HepG2 (cell line): ENCODE results near the gene RUSF1. TPM values are rescaled to one million over a fixed set of nuclear protein-coding genes. Genes with fewer than 3 reads are reported as not detected.

ENCODE experiments used
- ATF1 ChIP-seq: IDR thresholded peaks from 2 replicates; pipeline ENCODE4 v1.6.1; 2016; ENCODE audit warnings: mild to moderate bottlenecking, control low read depth
- ISL2 ChIP-seq: sonication (generic); formaldehyde crosslinking; IDR thresholded peaks from 2 replicates; pipeline ENCODE4 v1.5.0; 2020; ENCODE audit warnings: missing genetic modification reagents
- KLF16 ChIP-seq, 2 experiments: sonication (generic) in 1 of 2; formaldehyde crosslinking in 1 of 2; IDR thresholded peaks; 2 replicates each; pipeline versions ENCODE4 v1.6.1 to v1.8.0; 2016 to 2023; ENCODE audit warnings: missing genetic modification reagents in 2 of 2, missing compliant biosample characterization in 1 of 2
- KMT2A ChIP-seq: sonication (generic); formaldehyde crosslinking; IDR thresholded peaks from 2 replicates; pipeline ENCODE4 v1.4.0; 2020; ENCODE audit warnings: missing genetic modification reagents
- PAWR ChIP-seq: sonication (generic); formaldehyde crosslinking; IDR thresholded peaks from 2 replicates; pipeline ENCODE4 v1.4.0; 2020; ENCODE audit warnings: missing genetic modification reagents, mild to moderate bottlenecking, borderline replicate concordance
- PCBP2 ChIP-seq: fragments of 200-400 bp; formaldehyde crosslinking; optimal IDR thresholded peaks from 2 replicates; pipeline ENCODE3; 2018; ENCODE audit warnings: low read length, low read depth; ENCODE audit not compliant: poor library complexity, severe bottlenecking
- PRDM10 ChIP-seq: sonication (generic); formaldehyde crosslinking; IDR thresholded peaks from 2 replicates; pipeline ENCODE4 v1.4.0; 2020; ENCODE audit warnings: low read depth, missing genetic modification reagents
- REXO4 ChIP-seq: sonication (generic); formaldehyde crosslinking; IDR thresholded peaks from 2 replicates; pipeline ENCODE4 v1.8.0; 2022; ENCODE audit warnings: missing genetic modification reagents, mild to moderate bottlenecking, borderline replicate concordance
- SETDB1 ChIP-seq: sonication (generic); formaldehyde crosslinking; IDR thresholded peaks from 2 replicates; pipeline ENCODE4 v1.5.1; 2020; ENCODE audit warnings: missing genetic modification reagents, mild to moderate bottlenecking, borderline replicate concordance
- SMAD3 ChIP-seq: sonication (generic); formaldehyde crosslinking; IDR thresholded peaks from 2 replicates; pipeline ENCODE4 v1.4.0; 2020; ENCODE audit warnings: missing genetic modification reagents
- SP2 ChIP-seq: sonication (generic); formaldehyde crosslinking; IDR thresholded peaks from 2 replicates; pipeline ENCODE4 v1.5.1; 2020; ENCODE audit warnings: mild to moderate bottlenecking, missing genetic modification reagents
- TEAD2 ChIP-seq: sonication (generic); formaldehyde crosslinking; IDR thresholded peaks from 2 replicates; pipeline ENCODE4 v1.9.0; 2021; ENCODE audit warnings: missing genetic modification reagents
- ZNF143 ChIP-seq: sonication (generic); formaldehyde crosslinking; IDR thresholded peaks from 2 replicates; pipeline ENCODE4 v1.4.0; 2020; ENCODE audit warnings: missing genetic modification reagents
- ZNF180 ChIP-seq: sonication (generic); formaldehyde crosslinking; IDR thresholded peaks from 2 replicates; pipeline ENCODE4 v1.4.0; 2020; ENCODE audit warnings: low read depth, missing genetic modification reagents, borderline replicate concordance
- ZNF253 ChIP-seq: sonication (generic); formaldehyde crosslinking; IDR thresholded peaks from 2 replicates; pipeline ENCODE4 v1.8.0; 2022; ENCODE audit warnings: mild to moderate bottlenecking, missing genetic modification reagents, borderline replicate concordance
- ZNF441 ChIP-seq: sonication (generic); formaldehyde crosslinking; IDR thresholded peaks from 2 replicates; pipeline ENCODE4 v1.7.0; 2021; ENCODE audit warnings: missing genetic modification reagents, borderline replicate concordance
- ZNF614 ChIP-seq: IDR thresholded peaks from 2 replicates; pipeline ENCODE4 v1.6.1; 2018; ENCODE audit warnings: missing biosample characterization, missing genetic modification reagents, inconsistent platforms, borderline replicate concordance
- ZSCAN20 ChIP-seq: sonication (generic); formaldehyde crosslinking; IDR thresholded peaks from 2 replicates; pipeline ENCODE4 v1.4.0; 2020; ENCODE audit warnings: missing genetic modification reagents, mild to moderate bottlenecking, borderline replicate concordance
- polyA plus RNA-seq, 8 experiments: library from polyadenylated mRNA; depleted of rRNA in 3 of 8; stranded (reverse) in 7 of 8; unstranded in 1 of 8; fragments of >200 nt; fragmentation: Illumina TruSeq in 4 of 8; extraction: Trizol in 4 of 8; gene quantifications; 2 replicates each; pipeline versions ENCODE4 v1.2.1 to v1.2.3, GENCODE V29; 2011 to 2016; ENCODE audit warnings: low read depth in 4 of 8, missing spikeins in 1 of 8, mixed read lengths in 1 of 8; ENCODE audit not compliant: insufficient read depth in 1 of 8
- total RNA-seq, 5 experiments: library from RNA; depleted of rRNA; stranded (reverse); fragments of >200 nt; fragmentation: Illumina TruSeq; extraction: Trizol; gene quantifications; 2 replicates each; pipeline ENCODE4 v1.2.3, GENCODE V29; 2016; ENCODE audit warnings: low read depth in 1 of 5
- TF ChIP-seq, protein P1 (sequence below): sonication (generic); formaldehyde crosslinking; IDR thresholded peaks from 2 replicates; pipeline ENCODE4 v1.4.0; 2020; ENCODE audit warnings: missing genetic modification reagents
- TF ChIP-seq, protein P2 (sequence below): IDR thresholded peaks from 2 replicates; pipeline ENCODE4 v1.6.1; 2016; ENCODE audit warnings: mild to moderate bottlenecking

Gene RUSF1
- total and polyA plus RNA-seq, 2 of the 13 experiments (the other 11 are each of a cell fraction or from before 2014, with no cell fraction given), result 40.8 to 50.2 TPM

DNA sequence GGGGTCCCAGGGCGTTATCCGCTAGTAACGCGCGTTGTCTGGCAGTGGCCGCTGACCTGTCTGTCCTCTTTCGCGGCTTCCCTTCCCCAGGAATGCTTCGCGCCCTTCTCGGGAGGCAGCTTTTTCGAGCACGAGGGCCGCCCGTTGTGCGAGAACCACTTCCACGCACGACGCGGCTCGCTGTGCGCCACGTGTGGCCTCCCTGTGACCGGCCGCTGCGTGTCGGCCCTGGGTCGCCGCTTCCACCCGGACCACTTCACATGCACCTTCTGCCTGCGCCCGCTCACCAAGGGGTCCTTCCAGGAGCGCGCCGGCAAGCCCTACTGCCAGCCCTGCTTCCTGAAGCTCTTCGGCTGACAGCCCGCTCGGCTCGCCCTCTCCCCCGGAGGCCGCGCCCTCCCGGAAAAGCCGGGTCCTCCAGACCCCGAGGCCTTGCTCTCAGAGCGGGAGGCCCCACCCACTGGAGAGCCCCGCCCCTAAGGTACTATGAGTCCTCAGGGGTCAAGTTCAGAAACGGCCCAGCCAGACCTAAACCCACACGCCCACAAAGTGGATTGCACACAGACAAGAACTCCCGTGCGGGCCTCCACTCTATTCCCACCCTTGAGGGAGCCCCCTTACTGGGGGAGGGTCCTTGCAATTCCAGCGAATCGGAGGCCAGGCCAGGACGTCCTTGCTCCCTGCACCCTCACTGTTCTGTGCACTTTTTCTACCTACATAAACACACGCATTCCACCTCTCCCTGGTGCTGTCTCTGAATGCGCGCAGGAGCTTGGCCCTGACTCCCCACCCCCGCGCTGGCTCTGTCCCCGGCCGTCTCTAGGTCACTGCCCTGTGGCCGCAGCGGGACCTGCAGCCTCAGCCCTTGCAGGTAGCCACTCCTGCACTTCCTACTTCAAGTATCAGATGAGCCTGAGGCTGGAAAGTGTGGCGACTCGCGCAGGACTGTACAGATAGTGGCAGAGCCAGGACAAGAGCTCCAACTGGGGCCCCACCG is 30.7 kb downstream of the RUSF1 start (continued):
- TF ChIP-seq, protein P1, sequence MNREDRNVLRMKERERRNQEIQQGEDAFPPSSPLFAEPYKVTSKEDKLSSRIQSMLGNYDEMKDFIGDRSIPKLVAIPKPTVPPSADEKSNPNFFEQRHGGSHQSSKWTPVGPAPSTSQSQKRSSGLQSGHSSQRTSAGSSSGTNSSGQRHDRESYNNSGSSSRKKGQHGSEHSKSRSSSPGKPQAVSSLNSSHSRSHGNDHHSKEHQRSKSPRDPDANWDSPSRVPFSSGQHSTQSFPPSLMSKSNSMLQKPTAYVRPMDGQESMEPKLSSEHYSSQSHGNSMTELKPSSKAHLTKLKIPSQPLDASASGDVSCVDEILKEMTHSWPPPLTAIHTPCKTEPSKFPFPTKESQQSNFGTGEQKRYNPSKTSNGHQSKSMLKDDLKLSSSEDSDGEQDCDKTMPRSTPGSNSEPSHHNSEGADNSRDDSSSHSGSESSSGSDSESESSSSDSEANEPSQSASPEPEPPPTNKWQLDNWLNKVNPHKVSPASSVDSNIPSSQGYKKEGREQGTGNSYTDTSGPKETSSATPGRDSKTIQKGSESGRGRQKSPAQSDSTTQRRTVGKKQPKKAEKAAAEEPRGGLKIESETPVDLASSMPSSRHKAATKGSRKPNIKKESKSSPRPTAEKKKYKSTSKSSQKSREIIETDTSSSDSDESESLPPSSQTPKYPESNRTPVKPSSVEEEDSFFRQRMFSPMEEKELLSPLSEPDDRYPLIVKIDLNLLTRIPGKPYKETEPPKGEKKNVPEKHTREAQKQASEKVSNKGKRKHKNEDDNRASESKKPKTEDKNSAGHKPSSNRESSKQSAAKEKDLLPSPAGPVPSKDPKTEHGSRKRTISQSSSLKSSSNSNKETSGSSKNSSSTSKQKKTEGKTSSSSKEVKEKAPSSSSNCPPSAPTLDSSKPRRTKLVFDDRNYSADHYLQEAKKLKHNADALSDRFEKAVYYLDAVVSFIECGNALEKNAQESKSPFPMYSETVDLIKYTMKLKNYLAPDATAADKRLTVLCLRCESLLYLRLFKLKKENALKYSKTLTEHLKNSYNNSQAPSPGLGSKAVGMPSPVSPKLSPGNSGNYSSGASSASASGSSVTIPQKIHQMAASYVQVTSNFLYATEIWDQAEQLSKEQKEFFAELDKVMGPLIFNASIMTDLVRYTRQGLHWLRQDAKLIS (CRISPR knock-in tag), result no peak
- no peak for TF ChIP-seq ISL2 (CRISPR knock-in tag)
- no peak for TF ChIP-seq ZNF253 (CRISPR knock-in tag)
- 0 out of 2 replicates have a peak, but pooled peaks have one; percentile 54 for TF ChIP-seq PRDM10
- TF ChIP-seq PCBP2, result no peak
- TF ChIP-seq ATF1, result no peak
- no peak for TF ChIP-seq ZSCAN20
- no peak for TF ChIP-seq REXO4 (CRISPR knock-in tag)
- no peak for TF ChIP-seq SETDB1 (CRISPR knock-in tag)
- TF ChIP-seq ZNF614, result peak; percentile 88; the same call in 1 of the 2 replicates
- TF ChIP-seq ZNF143 (CRISPR knock-in tag), result 0 out of 2 replicates have a peak, but pooled peaks have one; percentile 47
- TF ChIP-seq ZNF441 (CRISPR knock-in tag), result peak; percentile 72
- TF ChIP-seq, protein P2, sequence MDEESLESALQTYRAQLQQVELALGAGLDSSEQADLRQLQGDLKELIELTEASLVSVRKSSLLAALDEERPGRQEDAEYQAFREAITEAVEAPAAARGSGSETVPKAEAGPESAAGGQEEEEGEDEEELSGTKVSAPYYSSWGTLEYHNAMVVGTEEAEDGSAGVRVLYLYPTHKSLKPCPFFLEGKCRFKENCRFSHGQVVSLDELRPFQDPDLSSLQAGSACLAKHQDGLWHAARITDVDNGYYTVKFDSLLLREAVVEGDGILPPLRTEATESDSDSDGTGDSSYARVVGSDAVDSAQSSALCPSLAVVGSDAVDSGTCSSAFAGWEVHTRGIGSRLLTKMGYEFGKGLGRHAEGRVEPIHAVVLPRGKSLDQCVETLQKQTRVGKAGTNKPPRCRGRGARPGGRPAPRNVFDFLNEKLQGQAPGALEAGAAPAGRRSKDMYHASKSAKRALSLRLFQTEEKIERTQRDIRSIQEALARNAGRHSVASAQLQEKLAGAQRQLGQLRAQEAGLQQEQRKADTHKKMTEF (CRISPR knock-in tag), result peak; percentile 75
- 0 out of 2 replicates have a peak, but pooled peaks have one; percentile 21 for TF ChIP-seq SMAD3
- no peak; the same call in none of the 2 replicates for TF ChIP-seq KMT2A (CRISPR knock-in tag)
- no peak for TF ChIP-seq PAWR (CRISPR knock-in tag)
- no peak for TF ChIP-seq ZNF180
- 0 out of 4 replicates have a peak, but pooled peaks of 1 of the 2 experiments have one; percentile 62 for TF ChIP-seq KLF16 (CRISPR knock-in tag; IDR thresholded peaks at IDR 0.05)
- peak; percentile 45 for TF ChIP-seq SP2 (CRISPR knock-in tag)
- 0 out of 2 replicates have a peak, but pooled peaks have one; percentile 29 for TF ChIP-seq TEAD2 (CRISPR knock-in tag)
